Liver (tissue), 9 donors: ENCODE data around the gene BRD1. TPM values are rescaled to one million over a fixed set of nuclear protein-coding genes. Genes with fewer than 3 reads are reported as not detected.

ENCODE experiments used
- DNase-seq: peaks from one replicate; pipeline ENCODE4 v3.0.0-alpha.2; 2017; ENCODE audit warnings: low spot score
- H3K27ac ChIP-seq, 2 donors: one replicate each; pipeline ENCODE4 v1.7.0; 2013; ENCODE audit warnings: inconsistent platforms in 2 of 2, low read length in 2 of 2, control low read depth in 1 of 2, low read depth in 1 of 2, mild to moderate bottlenecking in 1 of 2
- H3K27me3 ChIP-seq, 4 donors: one replicate each; pipeline versions ENCODE4 v1.6.1 to v1.7.0; 2013; ENCODE audit warnings: low read length in 3 of 4, inconsistent platforms in 1 of 4, mild to moderate bottlenecking in 1 of 4, moderate library complexity in 1 of 4; ENCODE audit not compliant: control insufficient read depth in 4 of 4, insufficient read depth in 4 of 4
- H3K36me3 ChIP-seq, 4 donors: one replicate each; pipeline versions ENCODE4 v1.6.1 to v1.7.0; 2013; ENCODE audit warnings: low read length in 3 of 4, mild to moderate bottlenecking in 3 of 4, low read depth in 1 of 4, moderate library complexity in 1 of 4; ENCODE audit not compliant: control insufficient read depth in 4 of 4, insufficient read depth in 3 of 4
- H3K4me1 ChIP-seq, 4 donors: one replicate each; pipeline versions ENCODE4 v1.6.1 to v1.7.0; 2013; ENCODE audit warnings: low read length in 3 of 4, mild to moderate bottlenecking in 3 of 4, moderate library complexity in 1 of 4; ENCODE audit not compliant: control insufficient read depth in 4 of 4, insufficient read depth in 4 of 4
- H3K4me3 ChIP-seq, 3 donors: one replicate each; pipeline versions ENCODE4 v1.6.1 to v1.7.0; 2013; ENCODE audit warnings: low read length in 3 of 3, control low read depth in 1 of 3, low read depth in 1 of 3, mild to moderate bottlenecking in 1 of 3
- H3K9ac ChIP-seq, 2 donors: one replicate each; pipeline ENCODE4 v1.7.0; 2013; ENCODE audit warnings: low read length in 2 of 2, mild to moderate bottlenecking in 2 of 2, moderate library complexity in 2 of 2, control low read depth in 1 of 2, low read depth in 1 of 2
- H3K9me3 ChIP-seq, 4 donors: one replicate each; pipeline versions ENCODE4 v1.6.1 to v1.7.0; 2013; ENCODE audit warnings: low read length in 3 of 4; ENCODE audit not compliant: control insufficient read depth in 4 of 4
- ATF3 ChIP-seq: IDR thresholded peaks from 2 replicates; pipeline ENCODE4 v1.6.1; 2016; ENCODE audit warnings: antibody characterized with exemption
- CTCF ChIP-seq: fragments of 150-350 bp; IDR thresholded peaks from 2 replicates; pipeline ENCODE4 v1.5.1; 2017; ENCODE audit warnings: improper control_type of control experiment, low read depth, low read length; ENCODE audit not compliant: missing input control
- EGR1 ChIP-seq, 2 donors: IDR thresholded peaks; 2 replicates each; pipeline ENCODE4 v1.6.1; 2016 to 2018; ENCODE audit warnings: antibody characterized with exemption in 2 of 2, low read depth in 2 of 2
- FOXA1 ChIP-seq: IDR thresholded peaks from 2 replicates; pipeline ENCODE4 v1.6.1; 2016; ENCODE audit warnings: antibody characterized with exemption
- FOXA2 ChIP-seq: IDR thresholded peaks from 2 replicates; pipeline ENCODE4 v1.6.1; 2016; ENCODE audit warnings: antibody characterized with exemption
- GABPA ChIP-seq, 2 donors: IDR thresholded peaks in 1 of 2; conservative IDR thresholded peaks in 1 of 2; 2 replicates each; pipeline ENCODE4 v1.6.1; 2016; ENCODE audit warnings: antibody characterized with exemption in 2 of 2, mild to moderate bottlenecking in 1 of 2, moderate library complexity in 1 of 2
- HNF4A ChIP-seq, 2 donors: conservative IDR thresholded peaks; 2 replicates each; pipeline ENCODE4 v1.6.1; 2016; ENCODE audit warnings: antibody characterized with exemption in 2 of 2, mild to moderate bottlenecking in 2 of 2
- HNF4G ChIP-seq: IDR thresholded peaks from 2 replicates; pipeline ENCODE4 v1.6.1; 2016; ENCODE audit warnings: antibody characterized with exemption
- JUND ChIP-seq, 2 donors: IDR thresholded peaks; 2 replicates each; pipeline ENCODE4 v1.6.1; 2016; ENCODE audit warnings: antibody characterized with exemption in 2 of 2
- MAX ChIP-seq: IDR thresholded peaks from 2 replicates; pipeline ENCODE4 v1.6.1; 2016; ENCODE audit warnings: antibody characterized with exemption
- NR2F2 ChIP-seq: IDR thresholded peaks from 2 replicates; pipeline ENCODE4 v1.6.1; 2016; ENCODE audit warnings: antibody characterized with exemption
- RAD21 ChIP-seq, 2 donors: IDR thresholded peaks; 2 replicates each; pipeline ENCODE4 v1.6.1; 2016; ENCODE audit warnings: antibody characterized with exemption in 2 of 2, mild to moderate bottlenecking in 2 of 2
- SP1 ChIP-seq: IDR thresholded peaks from 2 replicates; pipeline ENCODE4 v1.6.1; 2018; ENCODE audit warnings: antibody characterized with exemption, mild to moderate bottlenecking
- TAF1 ChIP-seq: conservative IDR thresholded peaks from 2 replicates; pipeline ENCODE4 v1.6.1; 2016; ENCODE audit warnings: antibody characterized with exemption, mild to moderate bottlenecking
- YY1 ChIP-seq: IDR thresholded peaks from 2 replicates; pipeline ENCODE4 v1.6.1; 2016; ENCODE audit warnings: antibody characterized with exemption, mild to moderate bottlenecking
- ZBTB33 ChIP-seq: IDR thresholded peaks from 2 replicates; pipeline ENCODE4 v1.6.1; 2016; ENCODE audit warnings: antibody characterized with exemption
- WGBS: extraction: QIAGEN DNeasy Blood & Tissue Kit; methylation state at CpG from one replicate; pipeline ENCODE4 v1.1.7; 2013; 5-methylcytosine and 5-hydroxymethylcytosine counted together
- polyA plus RNA-seq, 2 donors: library from polyadenylated mRNA; stranded (reverse) in 1 of 2; unstranded in 1 of 2; fragments of 200-250 nt in 1 of 2; fragments of >200 nt in 1 of 2; fragmentation: Nextera tagmentation in 1 of 2; extraction: Ambion mirVana in 1 of 2; gene quantifications; one replicate each; pipeline versions ENCODE4 v1.2.1 to v1.2.3, GENCODE V29; 2013 to 2015
- total RNA-seq, 2 donors: library from RNA; depleted of rRNA; stranded (reverse); fragments of >200 nt; gene quantifications; one replicate each; pipeline ENCODE4 v1.2.3, GENCODE V29; 2014
- donor health status: healthy.
- donor health status: healthy.
- donor health status: healthy.
- donor health status: healthy.
- donor health status: healthy.

BRD1 gene
- total and polyA plus RNA-seq, 4 donors: 3.3 to 20.7 (median 11.6) TPM

GRCh38 chr22:49728570-49729271 is 99.0 kb downstream of the BRD1 start:
- no peak for DNase-seq

GRCh38 chr22:49727881-49728569 is 99.6 kb downstream of the BRD1 start:
- peaks cover 0 to 11% (median 3%) of the 10 kb centered on the region in 4 donors for H3K27me3 ChIP-seq

More at GRCh38 chr22:49728570-49729271, 99.0 kb downstream of the BRD1 start:
- no peak overlapping the region for H3K9ac ChIP-seq
- no peak overlapping the region for H3K27ac ChIP-seq
- no peaks in the 10 kb centered on the region for H3K9me3 ChIP-seq
- H3K4me3 ChIP-seq: no peak overlapping the region
- H3K36me3 ChIP-seq: no peaks in the 10 kb centered on the region
- no peaks in the 10 kb centered on the region for H3K4me1 ChIP-seq
- H3K27me3 ChIP-seq: peaks cover 0 to 11% (median 6%) of the 10 kb centered on the region in 4 donors
- no peak for TF ChIP-seq HNF4A (conservative IDR thresholded peaks at IDR 0.05)
- no peak for TF ChIP-seq HNF4G
- TF ChIP-seq YY1: no peak
- TF ChIP-seq EGR1 (IDR thresholded peaks at IDR 0.05; ENCODE audit: low read depth in 2 of 2): no peak
- TF ChIP-seq JUND (IDR thresholded peaks at IDR 0.05): no peak
- TF ChIP-seq RAD21 (IDR thresholded peaks at IDR 0.05): no peak
- TF ChIP-seq ATF3: no peak
- TF ChIP-seq FOXA2: no peak
- no peak for TF ChIP-seq FOXA1
- no peak for TF ChIP-seq ZBTB33
- TF ChIP-seq GABPA (IDR thresholded peaks at IDR 0.05 in 1 of 2, conservative IDR thresholded peaks at IDR 0.05 in 1 of 2): no peak
- no peak for TF ChIP-seq MAX
- WGBS: 69% methylated on average over 31 of the region's 31 CpGs

More at GRCh38 chr22:49727881-49728569, 99.6 kb downstream of the BRD1 start:
- TF ChIP-seq YY1: no peak
- TF ChIP-seq HNF4G: no peak
- no peak for TF ChIP-seq RAD21 (IDR thresholded peaks at IDR 0.05)
- TF ChIP-seq FOXA2: no peak
- no peak for TF ChIP-seq ZBTB33
- TF ChIP-seq JUND (IDR thresholded peaks at IDR 0.05): no peak
- no peak for TF ChIP-seq MAX
- TF ChIP-seq FOXA1: no peak
- no peak for TF ChIP-seq GABPA (IDR thresholded peaks at IDR 0.05 in 1 of 2, conservative IDR thresholded peaks at IDR 0.05 in 1 of 2)
- no peak for TF ChIP-seq SP1
- no peak for TF ChIP-seq TAF1
- no peak for TF ChIP-seq NR2F2
- TF ChIP-seq ATF3: no peak
- TF ChIP-seq CTCF: no peak
- no peak for TF ChIP-seq EGR1 (IDR thresholded peaks at IDR 0.05; ENCODE audit: low read depth in 2 of 2)
- Histone ChIP-seq H3K36me3 (no peaks in the 10 kb centered on the region), H3K9me3 (no peaks in the 10 kb centered on the region), H3K4me3 (no peak overlapping the region), H3K27ac (no peak overlapping the region), H3K9ac (no peak overlapping the region), H3K4me1 (no peaks in the 10 kb centered on the region)
- WGBS: 46% methylated on average over 16 of the region's 16 CpGs
- DNase-seq: no peak
